Hepatocyte (in vitro differentiated cells): Measurements from ENCODE around the gene ZBTB7C.

Experiments
- CTCF ChIP-seq: fragments of 200-600 bp; sonication (generic); IDR thresholded peaks from 2 replicates; pipeline ENCODE4 v1.5.1; 2016; ENCODE audit warnings: antibody characterized with exemption, mild to moderate bottlenecking; ENCODE audit not compliant: poor library complexity
- EZH2 ChIP-seq: fragments of 200-600 bp; sonication (generic); IDR thresholded peaks from 2 replicates; pipeline ENCODE4 v1.6.1; 2016; ENCODE audit warnings: antibody characterized with exemption, mild to moderate bottlenecking, borderline replicate concordance
- EZH2phosphoT487 ChIP-seq: fragments of 200-600 bp; sonication (generic); IDR thresholded peaks from one replicate; pipeline ENCODE4 v1.6.1; 2018; ENCODE audit warnings: antibody characterized with exemption, mild to moderate bottlenecking, low read depth, moderate library complexity; ENCODE audit not compliant: unreplicated experiment, severe bottlenecking

GRCh38 chr18:48095726-48096125, 313.5 kb downstream of the ZBTB7C start:
- no peak for TF ChIP-seq CTCF
- TF ChIP-seq EZH2phosphoT487, result no peak
- TF ChIP-seq EZH2, result no peak
